ENCODE results near the gene PLCG2.
A peak's percentile ranks its signal among the peaks of the same experiment; 100 is the strongest.

PLCG2 gene

DNA sequence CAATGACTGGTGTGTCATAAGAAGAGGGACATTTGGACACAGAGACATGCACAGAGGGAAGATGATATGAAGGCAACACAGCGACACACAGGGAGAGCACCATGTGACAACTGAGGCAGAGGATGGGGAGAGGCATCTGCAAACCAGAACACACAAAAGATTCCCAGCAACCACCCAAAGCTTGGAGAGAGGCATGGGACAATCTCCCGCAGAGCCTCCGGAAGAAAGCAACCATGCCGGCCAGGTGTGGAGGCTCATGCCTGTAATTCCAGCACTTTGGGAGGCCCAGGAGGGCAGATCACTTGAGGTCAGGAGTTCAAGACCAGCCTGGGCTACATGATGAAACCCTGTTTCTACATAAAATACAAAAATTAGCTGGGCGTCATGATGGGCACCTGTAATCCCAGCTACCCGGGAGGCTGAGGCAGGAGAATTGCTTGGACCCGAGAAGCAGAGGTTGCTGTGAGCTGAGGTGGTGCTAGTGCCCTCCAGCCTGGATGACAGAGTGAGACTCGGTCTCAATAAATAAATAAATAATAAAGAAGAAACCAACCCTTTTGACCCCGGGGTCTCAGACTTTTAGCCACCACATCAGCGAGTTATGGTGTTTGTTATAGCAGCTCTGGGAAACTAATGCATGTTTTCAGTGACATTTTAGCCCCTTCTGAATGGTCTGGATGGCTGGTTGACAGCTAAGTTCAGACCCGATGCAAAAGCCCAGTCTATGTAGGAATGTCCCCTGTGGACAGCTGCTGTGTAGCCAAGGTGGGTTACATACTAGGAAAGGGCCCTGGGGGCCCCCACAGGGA is 13.8 kb upstream of the PLCG2 start:
- Histone ChIP-seq H3K9ac (no peak overlapping the region), H3K4me2 (no peak overlapping the region), H3K27ac (no peak overlapping the region), H3K27me3 (no peaks in the 10 kb centered on the region), H4K20me1 (no peaks in the 10 kb centered on the region), H3K9me3 (replicated peaks in 1 of 11) (no peaks in the 10 kb centered on the region), H3K4me1 (peaks cover 6 to 11% (median 7%) of the 10 kb centered on the region in 10 experiments; a peak in 13 of 20 replicates), H3K4me3 (no peak overlapping the region), H3K36me3 (no peaks in the 10 kb centered on the region)
- TF ChIP-seq Cebpa-rat (IDR thresholded peaks at IDR 0.05) = no peak

GRCh38 chr16:81765969-81766368 is 13.1 kb upstream of the PLCG2 start:
- no peaks in the 10 kb centered on the region for H3K27me3 ChIP-seq
- TF ChIP-seq Cebpa-rat (IDR thresholded peaks at IDR 0.05) = no peak
- no peaks in the 10 kb centered on the region for H3K36me3 ChIP-seq
- peaks cover 6 to 16% (median 9%) of the 10 kb centered on the region in 10 experiments; a peak in 13 of 20 replicates for H3K4me1 ChIP-seq
- no peaks in the 10 kb centered on the region for H4K20me1 ChIP-seq
- no peaks in the 10 kb centered on the region for H3K9me3 ChIP-seq (replicated peaks in 1 of 11)
- H3K27ac ChIP-seq = no peak overlapping the region
- H3K9ac ChIP-seq = no peak overlapping the region
- H3K4me2 ChIP-seq = no peak overlapping the region
- H3K4me3 ChIP-seq = no peak overlapping the region

DNA sequence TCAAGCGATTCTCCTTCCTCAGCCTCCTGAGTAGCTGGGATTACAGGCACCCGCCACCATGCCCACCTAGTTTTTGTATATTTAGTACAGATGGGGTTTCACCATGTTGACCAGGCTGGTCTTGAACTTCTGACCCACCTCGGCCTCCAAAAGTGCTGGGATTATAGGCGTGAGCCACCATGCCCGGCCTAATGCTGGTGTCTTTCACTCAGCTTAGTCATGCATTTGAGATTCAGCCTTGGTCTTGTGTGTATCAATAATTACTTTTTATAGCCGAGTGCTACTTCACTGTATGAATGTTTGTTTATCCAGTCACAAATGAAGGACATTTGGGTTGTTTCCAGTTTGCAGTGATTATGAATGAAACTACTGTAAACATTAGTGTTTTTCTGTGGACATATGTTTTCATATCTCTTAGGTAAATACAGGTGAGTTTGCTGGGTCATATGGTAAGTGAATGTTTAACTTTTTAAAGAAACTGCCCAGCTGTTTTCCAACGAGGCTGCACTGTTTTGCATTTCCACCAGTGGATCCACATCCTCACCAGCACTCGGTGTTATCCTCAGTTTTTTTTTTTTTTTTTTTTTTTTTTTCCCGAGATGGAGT is 11.0 kb upstream of the PLCG2 start:
- no peak overlapping the region for H3K27ac ChIP-seq
- peaks cover 7 to 29% (median 15%) of the 10 kb centered on the region in 10 experiments; a peak in 18 of 20 replicates for H3K4me1 ChIP-seq
- H3K27me3 ChIP-seq = no peaks in the 10 kb centered on the region
- no peak overlapping the region for H3K4me3 ChIP-seq
- H3K4me2 ChIP-seq = no peak overlapping the region
- no peaks in the 10 kb centered on the region for H3K36me3 ChIP-seq
- no peak overlapping the region for H3K9ac ChIP-seq
- no peaks in the 10 kb centered on the region for H3K9me3 ChIP-seq (replicated peaks in 1 of 11)
- H4K20me1 ChIP-seq = no peaks in the 10 kb centered on the region
- TF ChIP-seq Cebpa-rat (IDR thresholded peaks at IDR 0.05) = no peak

- Histone ChIP-seq H3K4me1 (peaks cover 26 to 48% (median 34%) of the 10 kb centered on the region in 10 experiments), H3K4me2 (peak overlapping the region in 6 of 11 experiments; percentile 1 to 41 (median 22); a peak in 7 of 22 replicates), H4K20me1 (peaks cover 0 to 5% (median 0%) of the 10 kb centered on the region in 11 experiments; a peak in 1 of 22 replicates), H3K4me3 (no peak overlapping the region), H3K9me3 (replicated peaks in 1 of 11) (no peaks in the 10 kb centered on the region), H3K27ac (no peak overlapping the region), H3K27me3 (no peaks in the 10 kb centered on the region), H3K9ac (no peak overlapping the region), H3K36me3 (no peaks in the 10 kb centered on the region)
- TF ChIP-seq Cebpa-rat (IDR thresholded peaks at IDR 0.05) = no peak
Observed at GRCh38 chr16:81770008-81770407, 9.1 kb upstream of the PLCG2 start.

GRCh38 chr16:81774348-81774747 is 4.7 kb upstream of the PLCG2 start:
- peaks cover 27 to 66% (median 50%) of the 10 kb centered on the region in 10 experiments for H3K4me1 ChIP-seq
- no peaks in the 10 kb centered on the region for H3K27me3 ChIP-seq
- H3K27ac ChIP-seq = peak overlapping the region; percentile 15 to 82 (median 76); a peak in 20 of 22 replicates
- peak overlapping the region; percentile 46 to 65 (median 59); a peak in 19 of 22 replicates for H3K9ac ChIP-seq
- peak overlapping the region; percentile 54 to 82 (median 72) for H3K4me2 ChIP-seq
- peaks cover 0 to 5% (median 0%) of the 10 kb centered on the region in 11 experiments; a peak in 3 of 22 replicates for H4K20me1 ChIP-seq
- TF ChIP-seq Cebpa-rat (IDR thresholded peaks at IDR 0.05) = no peak
- H3K36me3 ChIP-seq = no peaks in the 10 kb centered on the region
- H3K9me3 ChIP-seq (replicated peaks in 1 of 11) = no peaks in the 10 kb centered on the region
- H3K4me3 ChIP-seq = no peak overlapping the region

- H3K4me1 ChIP-seq = peaks cover 34 to 65% (median 50%) of the 10 kb centered on the region in 10 experiments
- peaks cover 7 to 13% (median 9%) of the 10 kb centered on the region in 11 experiments; a peak in 19 of 22 replicates for H4K20me1 ChIP-seq
- H3K36me3 ChIP-seq = no peaks in the 10 kb centered on the region
- peaks cover 0 to 8% (median 0%) of the 10 kb centered on the region in 11 experiments; a peak in 2 of 22 replicates for H3K27me3 ChIP-seq
- H3K27ac ChIP-seq = peak overlapping the region in 4 of 11 experiments; percentile 19 to 77 (median 75); a peak in 5 of 22 replicates
- TF ChIP-seq Cebpa-rat (IDR thresholded peaks at IDR 0.05) = no peak
- no peak overlapping the region for H3K4me3 ChIP-seq
- H3K9me3 ChIP-seq (replicated peaks in 1 of 11) = no peaks in the 10 kb centered on the region
- H3K4me2 ChIP-seq = peak overlapping the region in 10 of 11 experiments; percentile 62 to 82 (median 72); a peak in 20 of 22 replicates
- no peak overlapping the region; a peak in 1 of 22 replicates for H3K9ac ChIP-seq
Observed at GRCh38 chr16:81775570-81775969, 3.5 kb upstream of the PLCG2 start.

- Histone ChIP-seq H3K9me3 (replicated peaks in 1 of 11) (no peaks in the 10 kb centered on the region), H3K4me3 (peak overlapping the region in 4 of 10 experiments; percentile 97 to 99 (median 98); a peak in 5 of 20 replicates), H4K20me1 (peaks cover 14 to 34% (median 27%) of the 10 kb centered on the region in 11 experiments; a peak in 20 of 22 replicates), H3K4me1 (peaks cover 52 to 72% (median 60%) of the 10 kb centered on the region in 10 experiments), H3K27me3 (peaks cover 0 to 8% (median 0%) of the 10 kb centered on the region in 11 experiments; a peak in 2 of 22 replicates), H3K4me2 (peak overlapping the region; percentile 87 to 100 (median 98); a peak in 21 of 22 replicates), H3K27ac (no peak overlapping the region), H3K9ac (no peak overlapping the region; a peak in 1 of 22 replicates), H3K36me3 (peaks cover 0 to 7% (median 0%) of the 10 kb centered on the region in 11 experiments; a peak in 1 of 22 replicates)
- no peak for TF ChIP-seq Cebpa-rat (IDR thresholded peaks at IDR 0.05)
Observed at GRCh38 chr16:81778231-81778630, 860 bp upstream of the PLCG2 start.

DNA sequence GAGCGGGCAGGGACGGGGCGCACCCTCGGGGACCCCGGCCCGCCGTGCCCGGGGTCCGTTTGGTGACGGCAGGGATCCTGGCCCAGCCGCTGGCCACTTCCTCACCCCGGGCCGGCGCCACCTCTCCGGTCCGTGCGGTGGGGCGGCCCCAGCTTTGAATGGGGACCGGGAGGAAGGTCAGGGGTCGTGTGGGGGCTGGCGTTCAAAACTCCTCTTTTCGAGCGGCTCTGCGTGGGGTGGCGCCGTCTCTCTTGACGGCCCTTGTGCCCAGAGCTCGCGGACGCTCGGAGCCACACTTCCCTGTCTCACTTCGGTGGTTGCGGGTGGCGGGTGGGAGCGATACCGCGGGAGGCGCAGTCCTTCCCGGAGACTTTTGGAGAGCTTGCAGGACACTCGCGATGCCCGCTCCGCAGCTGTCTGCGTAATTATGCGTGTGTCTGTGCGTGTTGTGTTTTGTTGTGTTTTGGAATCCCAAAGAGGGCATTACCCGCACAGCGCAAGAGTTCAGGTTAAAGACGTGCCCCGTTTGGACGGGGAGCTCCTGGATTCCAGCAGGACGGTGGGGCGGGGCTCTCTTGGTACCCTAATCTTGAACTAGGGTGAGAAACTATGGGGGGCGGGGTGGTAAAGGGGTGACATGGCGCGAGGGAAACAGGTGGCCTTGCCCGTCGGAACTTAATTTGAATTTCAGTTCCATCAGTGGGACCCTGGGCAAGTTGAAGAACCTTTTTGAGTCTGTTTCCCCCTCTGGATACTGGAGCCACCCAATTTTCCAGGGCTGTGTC is 637 bp downstream of the PLCG2 start:
- Histone ChIP-seq H3K9ac (peak overlapping the region; percentile 85 to 99 (median 95)), H3K4me2 (peak overlapping the region; percentile 87 to 100 (median 98)), H3K36me3 (peaks cover 0 to 7% (median 0%) of the 10 kb centered on the region in 11 experiments; a peak in 1 of 22 replicates)

More for the DNA sequence above, 637 bp downstream of the PLCG2 start:
- peaks cover 0 to 8% (median 0%) of the 10 kb centered on the region in 11 experiments; a peak in 2 of 22 replicates for H3K27me3 ChIP-seq
- peak overlapping the region; percentile 73 to 98 (median 93) for H3K27ac ChIP-seq
- H3K4me1 ChIP-seq = peaks cover 52 to 72% (median 60%) of the 10 kb centered on the region in 10 experiments
- no peak for TF ChIP-seq Cebpa-rat (IDR thresholded peaks at IDR 0.05)
- H4K20me1 ChIP-seq = peaks cover 14 to 49% (median 41%) of the 10 kb centered on the region in 11 experiments; a peak in 20 of 22 replicates
- H3K9me3 ChIP-seq (replicated peaks in 1 of 11) = no peaks in the 10 kb centered on the region
- peak overlapping the region; percentile 88 to 100 (median 98) for H3K4me3 ChIP-seq

All from BLaER1 treated with 17β-estradiol and CSF1 and Interleukin-3, amounts not matched to agents 10 nM and 100 nM (cell line).